Thyroid gland (tissue), 4 donors: ENCODE results near the gene SURF4.

Experiments used
- POLR2A ChIP-seq, 2 donors: fragments of 450-650 bp; IDR thresholded peaks; one replicate each; pipeline ENCODE4 v1.6.1; 2017; ENCODE audit warnings: antibody characterized with exemption in 2 of 2, mild to moderate bottlenecking in 2 of 2, moderate library complexity in 1 of 2
- TF ChIP-seq, protein P1 (sequence below), 6 experiments: fragments of 200-600 bp in 3 of 6; fragments of 450-650 bp in 3 of 6; sonication (generic) in 3 of 6; IDR thresholded peaks; one replicate each; pipeline ENCODE4 v1.5.1; 2016 to 2019; ENCODE audit warnings: antibody characterized with exemption in 6 of 6, mild to moderate bottlenecking in 2 of 6, inconsistent platforms in 1 of 6, moderate library complexity in 1 of 6

DNA sequence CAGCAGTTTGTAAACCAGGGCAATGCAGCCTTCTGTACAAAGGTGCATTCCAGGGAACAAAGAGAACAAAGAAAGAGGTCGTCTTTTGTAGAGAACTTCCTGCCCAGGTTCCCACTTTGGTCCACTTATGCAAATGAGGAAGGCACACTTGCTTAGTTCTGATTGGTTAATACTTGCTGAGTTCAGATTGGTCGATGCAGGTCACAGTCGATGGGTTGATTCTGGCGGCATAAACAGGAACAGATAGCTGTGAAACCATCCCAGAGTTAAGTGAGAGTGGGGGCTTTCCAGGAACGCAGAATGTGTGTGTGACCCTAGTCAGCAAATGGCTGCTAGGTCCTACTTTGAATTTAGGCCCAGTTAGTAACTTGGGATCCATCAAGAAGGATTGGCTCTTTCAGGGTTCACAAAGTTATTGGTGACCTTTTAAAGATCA lies 44.5 kb upstream of the SURF4 start:
- TF ChIP-seq, protein P1, sequence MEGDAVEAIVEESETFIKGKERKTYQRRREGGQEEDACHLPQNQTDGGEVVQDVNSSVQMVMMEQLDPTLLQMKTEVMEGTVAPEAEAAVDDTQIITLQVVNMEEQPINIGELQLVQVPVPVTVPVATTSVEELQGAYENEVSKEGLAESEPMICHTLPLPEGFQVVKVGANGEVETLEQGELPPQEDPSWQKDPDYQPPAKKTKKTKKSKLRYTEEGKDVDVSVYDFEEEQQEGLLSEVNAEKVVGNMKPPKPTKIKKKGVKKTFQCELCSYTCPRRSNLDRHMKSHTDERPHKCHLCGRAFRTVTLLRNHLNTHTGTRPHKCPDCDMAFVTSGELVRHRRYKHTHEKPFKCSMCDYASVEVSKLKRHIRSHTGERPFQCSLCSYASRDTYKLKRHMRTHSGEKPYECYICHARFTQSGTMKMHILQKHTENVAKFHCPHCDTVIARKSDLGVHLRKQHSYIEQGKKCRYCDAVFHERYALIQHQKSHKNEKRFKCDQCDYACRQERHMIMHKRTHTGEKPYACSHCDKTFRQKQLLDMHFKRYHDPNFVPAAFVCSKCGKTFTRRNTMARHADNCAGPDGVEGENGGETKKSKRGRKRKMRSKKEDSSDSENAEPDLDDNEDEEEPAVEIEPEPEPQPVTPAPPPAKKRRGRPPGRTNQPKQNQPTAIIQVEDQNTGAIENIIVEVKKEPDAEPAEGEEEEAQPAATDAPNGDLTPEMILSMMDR (IDR thresholded peaks at IDR 0.05), result no peak
- TF ChIP-seq POLR2A (IDR thresholded peaks at IDR 0.05), result no peak
